SW480 (cell line): ENCODE results near the gene HOXB8.
A peak's percentile ranks its signal among the peaks of the same experiment; 100 is the strongest.

Source experiments
- DNase-seq: peaks from one replicate; pipeline ENCODE4 v3.0.0-alpha.2; 2016; ENCODE audit warnings: low spot score

The HOXB8 gene

DNA sequence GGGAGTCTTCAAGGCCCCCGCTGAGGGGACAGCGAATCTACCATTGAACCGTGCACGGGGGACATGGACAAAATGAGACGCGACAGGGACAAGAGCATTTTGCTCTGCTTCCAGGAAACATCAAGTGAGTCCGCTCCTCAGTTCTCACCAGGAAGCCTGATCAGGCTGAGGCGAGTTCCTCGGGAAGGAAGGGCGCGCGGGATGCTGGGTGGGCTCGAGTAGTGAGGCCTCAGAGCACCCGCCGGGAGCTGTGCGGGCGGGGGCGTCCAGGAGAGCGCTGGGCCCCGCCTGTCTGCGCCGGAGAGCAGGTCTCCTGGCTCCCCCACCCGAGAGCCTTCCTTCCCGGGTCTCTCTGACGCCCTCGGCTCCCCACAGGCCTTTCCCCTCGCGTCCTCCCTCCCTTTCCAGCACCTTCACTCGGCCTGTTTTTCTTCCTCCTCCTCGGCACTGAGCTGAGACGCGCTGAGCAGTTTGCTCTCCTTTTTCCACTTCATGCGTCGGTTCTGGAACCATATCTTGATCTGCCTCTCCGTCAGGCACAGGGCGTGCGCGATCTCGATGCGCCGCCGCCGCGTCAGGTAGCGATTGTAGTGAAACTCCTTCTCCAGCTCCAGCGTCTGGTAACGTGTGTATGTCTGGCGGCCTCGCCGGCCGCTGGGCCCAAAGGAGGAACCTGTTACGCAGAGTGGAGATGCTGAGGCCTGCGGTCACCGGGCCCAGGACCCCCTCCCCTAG is 18.9 kb downstream of the HOXB8 start:
- peak; percentile 66 for DNase-seq

DNA sequence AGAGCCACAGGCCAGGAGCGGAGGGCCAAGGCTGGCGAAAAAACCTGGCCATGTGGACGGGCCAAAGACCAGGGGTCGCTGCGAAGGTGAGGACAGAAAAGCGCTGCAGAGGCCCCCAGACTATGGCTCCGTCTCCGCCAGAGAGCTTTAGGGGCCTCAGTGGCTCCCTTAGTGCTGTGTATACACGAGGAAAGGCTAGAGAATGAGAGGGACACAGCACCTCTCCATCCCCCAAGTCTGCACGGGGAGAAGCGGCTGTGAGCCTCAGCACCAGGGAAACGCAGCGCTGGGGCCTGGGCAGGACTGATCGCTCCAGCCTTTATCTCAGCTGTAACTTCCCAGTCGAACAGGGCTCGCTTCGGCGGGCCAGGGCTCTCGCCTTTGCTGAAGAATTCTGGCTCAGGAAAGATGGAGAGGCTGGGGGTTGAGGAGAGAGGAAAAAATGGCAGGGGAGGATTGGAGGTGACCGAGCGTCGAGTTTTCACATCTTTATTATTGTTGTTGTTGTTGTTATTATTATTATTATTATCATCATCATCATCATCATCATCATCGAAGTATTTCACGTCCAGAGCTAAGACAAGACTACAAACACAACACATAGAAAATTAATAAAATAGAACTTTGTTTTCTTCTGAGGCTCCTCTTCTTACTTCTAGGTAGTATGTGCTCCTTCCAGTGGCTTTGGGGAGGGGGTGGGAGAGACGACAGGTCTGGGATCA is 19.7 kb downstream of the HOXB8 start:
- DNase-seq = no peak

DNA sequence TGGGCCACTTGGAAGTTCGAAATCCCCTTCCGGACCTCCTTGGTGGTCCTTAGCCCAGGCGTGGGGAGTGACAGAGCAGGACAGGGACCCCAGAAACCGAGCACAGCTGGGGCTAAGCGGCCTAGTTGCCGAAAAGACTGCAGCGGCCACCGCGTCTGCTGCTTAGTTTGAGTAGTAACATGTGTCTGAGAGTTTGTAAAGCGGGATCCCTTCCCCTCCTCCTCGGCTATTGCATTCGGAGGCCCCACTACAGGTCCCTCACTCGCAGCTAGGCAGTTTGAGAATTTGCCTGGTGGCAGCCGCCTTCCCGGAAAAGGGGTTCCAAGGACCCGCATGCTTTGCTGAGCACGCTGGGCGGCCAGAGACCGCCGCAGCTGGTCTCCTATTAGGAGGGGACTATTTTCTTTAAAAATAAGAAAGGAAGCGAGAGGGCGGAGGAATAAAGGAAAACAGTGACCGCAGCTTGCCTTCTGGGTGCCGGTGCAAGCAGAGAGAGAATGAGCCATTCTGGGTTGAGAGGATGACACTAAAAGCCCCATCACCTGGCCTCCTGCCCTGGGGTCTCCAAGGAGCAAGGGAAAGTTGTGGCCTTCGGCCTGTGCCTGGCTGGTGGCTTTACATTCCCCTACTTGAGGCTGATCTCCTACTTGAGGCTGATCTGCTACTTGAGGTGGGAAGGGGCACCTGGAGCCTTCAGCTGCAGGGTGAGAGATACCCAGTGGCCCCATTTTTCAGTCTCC is 20.4 kb downstream of the HOXB8 start:
- no peak for DNase-seq

DNA sequence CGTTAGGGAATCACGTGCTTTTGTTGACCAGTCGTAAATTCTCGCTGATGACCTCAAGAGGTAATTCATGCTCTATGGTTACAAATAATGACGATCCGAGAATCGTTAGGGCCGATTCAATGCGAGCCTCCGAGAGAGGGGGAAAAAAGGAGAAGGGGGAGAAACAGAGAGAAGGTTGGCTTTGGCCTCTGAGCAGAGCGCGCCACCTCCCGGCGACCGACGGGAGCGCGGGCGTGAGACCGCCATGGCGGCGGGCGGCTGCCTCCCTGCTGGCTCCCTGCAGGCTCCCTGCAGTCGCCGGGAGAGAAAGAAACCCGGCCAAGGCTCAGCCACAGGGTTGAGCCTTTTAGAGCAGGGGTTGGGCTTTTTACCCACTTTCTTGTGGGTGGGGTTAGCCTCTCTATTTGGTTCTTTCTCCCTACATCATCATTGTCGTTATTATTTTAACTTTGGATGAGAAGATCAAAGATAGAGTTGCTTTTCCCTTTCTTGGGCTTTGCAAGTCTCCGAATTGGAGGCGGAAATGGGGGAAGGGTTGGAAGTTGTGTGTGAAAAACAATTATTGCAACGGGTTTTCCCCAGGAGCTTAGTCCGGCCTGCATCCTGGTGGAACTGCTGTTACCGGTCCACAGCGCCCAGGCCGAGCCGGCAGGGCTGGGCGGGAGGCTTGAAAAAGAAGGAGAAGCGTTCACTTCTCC is 21.1 kb downstream of the HOXB8 start:
- peak; percentile 94 for DNase-seq

DNA sequence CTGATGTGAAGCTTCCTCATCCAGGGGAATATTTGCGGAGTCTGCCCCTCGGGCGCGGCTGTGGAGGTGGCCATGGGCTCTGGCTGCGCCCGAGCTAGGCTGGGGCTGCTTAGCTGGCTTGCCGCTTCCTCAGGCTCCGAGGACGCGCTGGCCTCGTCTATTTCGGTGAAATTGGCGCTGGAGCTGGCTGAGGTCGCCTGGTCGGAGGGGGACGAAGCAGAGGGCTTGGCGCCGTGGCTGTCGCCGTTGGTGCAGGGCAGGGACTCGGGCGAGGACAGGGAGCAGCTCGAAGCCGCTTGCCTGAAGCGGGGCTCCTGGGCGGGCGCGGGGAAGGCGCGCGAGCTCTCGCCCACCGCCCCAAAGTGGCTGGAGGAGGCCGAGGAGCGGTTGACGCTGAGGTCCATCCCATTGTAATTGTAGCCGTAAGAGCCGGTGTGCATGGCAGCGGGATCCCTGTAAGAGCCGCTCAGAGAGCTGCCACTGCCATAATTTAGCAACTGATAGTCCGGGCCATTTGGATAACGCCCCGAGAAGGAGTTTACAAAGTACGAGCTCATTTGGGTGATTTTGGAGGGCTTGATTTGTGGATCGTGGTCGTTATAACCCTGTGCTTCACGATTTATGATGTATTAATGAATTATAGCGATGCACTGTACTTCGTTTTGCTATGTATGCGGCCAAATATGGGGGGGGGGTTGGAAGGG is 21.8 kb downstream of the HOXB8 start, which contains the start of gene HOXB5:
TSS of gene HOXB5 (minus strand) at position 654 of the 704 bp plus-strand sequence. CDS start at position 557, 97 bp downstream.
- DNase-seq = no peak

DNA sequence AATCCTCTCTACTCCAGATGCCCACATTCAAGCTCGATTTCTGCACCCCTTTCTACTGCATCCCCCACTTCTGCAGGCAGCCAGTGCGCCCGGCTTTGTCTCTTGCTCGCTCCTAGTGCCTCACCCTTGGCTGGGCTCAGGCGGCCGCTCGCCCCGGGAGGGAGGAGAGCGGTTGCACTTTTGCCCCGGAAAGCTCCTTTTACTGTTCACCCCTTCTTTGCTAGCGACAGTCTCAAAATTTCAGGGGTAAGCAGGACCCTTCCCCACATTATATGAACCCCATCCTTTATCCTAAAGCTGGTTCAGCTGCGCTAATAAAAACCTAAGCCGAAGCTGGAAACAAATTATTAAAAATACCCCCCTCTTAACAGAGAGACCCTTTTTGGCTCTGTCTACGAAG is 22.5 kb downstream of the HOXB8 start:
- no peak for DNase-seq

DNA sequence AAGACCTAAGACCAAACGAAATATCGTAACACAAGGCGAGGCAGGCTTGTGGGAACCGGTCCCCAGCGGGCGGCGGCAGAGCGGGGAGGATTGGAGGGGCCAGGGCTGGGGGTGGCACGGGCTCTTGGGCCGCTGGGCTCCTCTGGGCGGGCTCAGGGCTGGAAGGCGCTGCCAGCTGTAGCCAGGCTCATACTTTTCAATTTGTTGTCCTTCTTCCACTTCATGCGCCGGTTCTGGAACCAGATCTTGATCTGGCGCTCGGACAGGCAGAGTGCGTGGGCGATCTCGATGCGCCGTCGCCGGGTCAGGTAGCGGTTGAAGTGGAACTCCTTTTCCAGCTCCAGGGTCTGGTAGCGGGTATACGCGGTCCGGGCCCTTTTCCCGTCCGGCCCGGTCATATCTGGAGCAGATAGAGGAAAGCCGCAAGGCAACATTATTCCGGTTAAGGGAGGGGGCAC is 23.0 kb downstream of the HOXB8 start:
- DNase-seq = peak; percentile 56

DNA sequence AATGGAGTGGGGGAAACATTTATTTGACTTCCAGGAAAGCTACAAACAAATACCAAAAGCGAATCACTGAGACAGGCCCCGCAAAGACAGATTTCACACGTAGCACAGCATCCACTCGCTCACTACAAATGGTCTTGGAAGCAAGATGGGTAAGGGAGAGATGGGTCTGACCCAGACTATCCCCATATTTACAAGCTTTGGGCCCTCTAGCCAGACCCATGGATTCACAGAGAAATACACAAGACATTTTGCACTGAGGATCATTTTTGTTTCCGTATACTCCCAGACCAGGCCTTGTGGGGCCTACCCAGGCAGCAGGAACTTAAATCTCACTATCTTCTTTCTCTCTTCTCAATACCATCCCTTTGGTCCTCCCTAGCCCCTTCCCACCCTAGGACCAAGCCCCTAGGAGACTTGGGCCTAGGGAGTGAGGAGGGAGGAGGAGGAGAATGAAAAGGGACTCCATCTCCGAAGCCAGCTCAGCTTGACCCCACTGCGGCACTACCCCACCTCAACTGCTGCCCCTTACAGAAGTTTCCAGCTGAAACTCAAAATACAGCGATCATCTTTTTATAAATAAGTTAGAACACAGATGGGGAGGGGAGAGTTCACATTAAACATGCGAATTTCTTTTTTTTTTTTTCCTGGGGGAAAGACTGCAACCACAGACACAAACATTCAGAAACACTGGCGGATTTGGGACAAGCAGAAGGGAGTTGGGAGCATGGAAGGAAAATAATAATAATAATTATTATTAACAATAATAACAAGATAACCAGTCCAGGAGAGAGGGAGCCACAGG is 23.6 kb downstream of the HOXB8 start:
- peak; percentile 22 for DNase-seq

DNA sequence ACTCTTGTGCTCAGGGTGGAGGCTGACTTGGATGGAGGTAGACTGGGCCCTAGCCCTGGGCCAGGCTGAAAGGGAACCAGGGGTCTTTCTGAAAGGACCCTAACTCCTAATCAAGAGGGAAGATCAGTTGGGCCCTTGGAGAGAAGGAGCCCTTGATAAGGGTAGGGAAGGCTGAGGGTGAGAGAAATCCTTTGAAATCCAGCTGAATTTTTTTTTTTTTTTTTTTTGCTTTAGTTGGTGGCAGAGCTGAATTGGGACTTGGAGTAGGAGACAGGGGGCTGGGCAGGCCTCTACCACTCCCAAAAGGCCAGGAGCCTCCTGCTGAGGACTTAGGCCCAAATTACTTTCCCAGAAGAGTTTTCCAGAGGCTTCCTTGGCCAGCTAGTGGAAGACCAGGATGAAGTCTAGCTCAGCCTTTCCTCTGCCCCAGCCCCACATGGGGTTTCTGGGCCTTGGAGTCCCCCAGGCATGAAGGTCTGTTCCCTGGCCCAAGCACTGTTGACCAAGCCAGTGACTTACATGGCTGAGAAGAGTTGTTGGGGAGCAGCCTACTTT is 24.4 kb downstream of the HOXB8 start:
- DNase-seq = peak; percentile 30

DNA sequence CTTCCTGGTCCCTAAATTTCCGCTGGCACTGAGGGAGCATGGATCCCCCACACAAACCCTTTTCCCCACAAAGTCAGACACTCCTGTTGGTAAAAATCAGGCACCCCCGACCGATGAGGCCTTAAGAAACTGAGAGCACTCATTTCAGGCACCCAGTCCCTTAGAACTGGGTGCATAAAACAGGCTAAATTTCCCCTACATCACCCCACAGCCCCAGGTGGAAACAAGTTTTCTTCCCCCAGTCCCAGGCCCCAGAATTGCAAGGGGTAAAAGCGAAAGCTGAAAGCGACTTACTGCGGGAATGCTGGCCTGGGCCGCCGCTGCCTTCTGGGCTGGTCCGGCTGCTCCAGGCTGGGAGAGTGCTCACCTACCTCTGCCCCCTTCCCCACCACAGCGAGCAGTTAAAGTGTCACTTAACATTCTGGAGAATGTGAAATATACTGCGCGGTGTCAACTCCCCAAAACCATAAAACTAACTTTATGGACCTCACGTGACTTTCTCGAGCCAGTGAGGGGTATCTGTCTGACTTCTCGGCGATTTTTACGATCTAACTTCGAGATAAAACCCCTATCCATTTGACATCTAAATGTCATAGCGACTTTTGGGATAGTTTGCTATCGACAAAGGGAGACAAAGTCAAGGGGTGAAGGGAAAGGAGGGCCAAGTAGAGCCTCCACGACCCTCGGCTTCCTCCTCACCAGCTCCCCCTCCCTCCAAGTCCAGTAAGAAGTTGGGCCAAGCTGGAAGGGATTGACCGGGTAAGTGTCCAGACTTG is 25.1 kb downstream of the HOXB8 start, which contains the start of gene HOXB3:
TSS of gene HOXB3 (minus strand) at position 411 of the 776 bp plus-strand sequence. CDS start 37,767 bp downstream, outside the sequence.
- DNase-seq = peak; percentile 88

DNA sequence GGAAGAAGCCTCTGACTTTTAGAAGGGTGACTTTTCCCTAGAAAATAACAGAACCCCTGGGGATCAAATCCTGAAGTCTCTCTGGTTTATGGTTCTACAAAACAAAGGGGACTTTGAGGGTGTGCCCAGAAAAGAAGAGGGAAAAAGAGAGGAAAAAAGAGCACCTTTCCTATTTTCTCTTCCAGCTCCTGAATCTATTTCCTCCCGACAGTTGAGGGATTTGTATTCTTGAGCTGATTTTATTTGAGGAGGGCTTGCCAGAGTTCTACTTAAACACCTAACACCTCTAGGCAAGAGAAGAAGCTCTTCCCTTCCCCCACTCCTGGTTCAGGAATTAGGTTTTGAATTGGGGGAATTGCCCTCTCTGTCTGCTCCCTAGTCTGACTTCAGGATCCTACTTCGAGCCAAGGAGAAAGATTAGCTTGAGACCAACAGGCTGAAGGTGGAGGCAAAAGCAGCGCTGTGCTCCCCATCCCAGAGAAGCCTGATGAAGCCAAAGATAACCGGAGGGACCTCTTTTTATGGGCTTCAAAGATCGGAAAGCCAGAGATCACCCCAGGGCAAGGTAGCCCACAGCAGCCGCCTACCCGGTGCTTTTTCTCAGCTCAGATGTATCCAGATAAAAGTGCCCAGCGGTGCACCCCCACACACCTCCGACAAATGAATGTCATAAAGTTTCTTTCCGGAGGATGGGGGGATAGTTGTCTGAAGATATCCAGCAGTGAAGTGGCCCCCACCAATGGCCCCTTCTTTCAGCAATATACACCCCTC is 25.8 kb downstream of the HOXB8 start:
- DNase-seq = peak; percentile 29

DNA sequence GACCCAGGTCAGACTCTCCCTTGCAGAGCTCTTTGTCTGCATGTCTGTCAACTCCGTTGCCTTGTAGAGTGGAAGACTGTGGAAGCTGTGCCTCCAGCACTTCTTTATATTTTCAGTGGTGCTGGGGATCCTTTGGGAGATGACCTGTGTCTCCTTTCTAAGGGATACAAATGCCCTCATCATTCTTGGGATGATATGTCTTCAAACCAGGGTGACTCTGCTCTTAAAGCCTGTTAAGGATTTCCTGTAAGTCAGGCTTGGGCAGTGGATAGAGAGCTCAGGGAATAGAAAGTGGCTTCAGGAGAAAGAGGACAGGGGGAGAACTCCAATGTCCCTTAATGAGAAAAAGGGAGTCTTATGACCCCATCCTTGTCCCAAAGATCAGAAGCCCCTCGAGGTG is 26.6 kb downstream of the HOXB8 start:
- DNase-seq = peak; percentile 34

DNA sequence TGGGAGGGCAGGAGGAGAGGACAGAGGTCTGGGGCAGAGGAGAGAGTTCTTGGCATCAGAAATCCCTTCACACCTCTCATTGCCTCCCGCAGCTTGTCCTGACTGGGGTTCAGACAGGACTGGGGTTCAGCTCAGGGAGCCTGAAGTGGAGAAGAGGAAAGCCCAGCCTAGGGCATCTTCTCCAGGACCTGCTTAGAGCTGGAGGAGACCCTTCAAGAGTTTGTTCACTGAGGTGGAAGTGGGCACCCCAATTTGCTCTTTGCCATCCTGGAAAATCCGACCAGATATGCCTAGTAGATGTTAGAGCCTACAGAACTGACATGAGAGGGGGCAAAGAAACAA is 27.0 kb downstream of the HOXB8 start:
- DNase-seq = no peak

DNA sequence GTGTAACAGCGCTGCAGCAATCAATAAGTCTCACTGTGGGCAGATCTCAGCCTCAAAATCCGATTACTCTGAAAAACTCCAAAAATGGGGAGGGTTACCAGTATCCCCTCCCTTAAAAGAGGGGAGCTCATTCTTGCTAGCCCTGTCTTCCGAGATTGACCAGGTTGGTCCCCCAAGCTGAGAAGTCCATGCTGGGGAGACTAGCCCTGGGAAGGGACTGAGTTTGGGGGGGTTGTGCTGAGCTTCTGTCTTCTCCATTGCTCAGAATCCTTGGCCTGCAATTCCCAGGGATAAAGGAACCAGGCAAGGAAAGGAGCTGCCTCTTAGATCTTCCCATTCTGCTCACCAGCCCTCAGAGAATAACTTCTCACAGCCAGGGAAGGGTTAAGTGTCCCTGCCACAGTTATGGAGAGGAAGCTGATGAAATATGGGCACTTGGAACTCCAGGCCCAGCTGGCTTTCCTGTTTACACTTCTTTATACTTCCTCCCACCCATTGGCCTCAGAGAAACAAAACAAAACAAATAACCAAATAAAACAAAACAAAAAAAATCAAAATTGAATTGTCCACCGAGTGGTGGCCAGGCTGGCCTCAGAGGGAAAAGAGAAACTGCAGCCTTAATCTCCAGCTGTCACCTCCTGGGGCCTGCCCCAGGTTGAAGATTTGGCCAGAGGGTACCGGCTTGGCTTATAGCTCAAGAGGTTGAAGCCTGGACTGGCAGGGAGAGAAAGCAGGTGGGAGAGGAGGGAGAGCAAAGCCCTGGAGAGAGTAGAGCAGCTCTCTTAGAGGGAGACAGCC is 27.6 kb downstream of the HOXB8 start:
- peak; percentile 79 for DNase-seq

DNA sequence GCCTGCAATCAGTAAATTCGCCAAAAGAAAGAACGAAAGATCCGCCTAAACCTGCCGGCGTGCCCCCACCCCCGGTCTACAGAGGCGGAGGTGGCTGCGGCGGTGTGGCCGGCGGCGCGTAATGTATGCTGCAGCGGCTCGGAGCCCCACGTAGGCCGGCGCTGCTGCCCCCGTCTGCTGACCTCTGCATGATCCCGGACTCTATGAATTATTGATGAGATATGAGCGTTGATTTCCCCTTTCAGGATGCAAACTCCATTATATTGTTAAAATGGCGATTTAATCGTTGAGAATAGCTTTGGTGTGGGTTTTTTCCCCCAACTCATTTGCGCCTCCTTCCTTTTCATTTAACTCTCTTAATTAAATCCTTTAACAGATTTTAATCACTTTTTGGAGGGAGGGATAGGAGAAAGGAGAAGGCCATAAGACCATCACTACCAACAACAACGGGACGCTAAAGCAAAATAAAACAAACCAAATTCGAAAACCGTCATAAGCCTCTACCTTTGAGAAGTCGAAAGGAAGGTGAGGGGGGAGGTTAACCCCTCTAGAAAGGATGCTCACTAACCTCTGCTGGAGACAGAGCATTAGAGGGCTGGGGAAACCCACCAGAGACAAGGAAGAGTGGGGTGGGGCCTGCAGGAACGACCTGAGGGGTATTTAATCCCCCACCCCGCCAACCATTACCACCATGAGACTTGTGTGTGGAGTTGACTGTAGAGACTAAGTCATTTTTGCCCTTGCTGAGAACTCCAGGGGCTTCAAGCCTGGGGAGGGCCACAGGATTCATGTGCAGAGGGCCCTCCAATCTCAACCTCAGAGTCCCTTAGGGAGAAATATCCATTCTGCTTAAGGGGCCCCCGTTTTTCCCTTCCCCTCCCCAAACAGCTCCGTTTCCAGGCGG is 28.5 kb downstream of the HOXB8 start:
- peak; percentile 53 for DNase-seq

DNA sequence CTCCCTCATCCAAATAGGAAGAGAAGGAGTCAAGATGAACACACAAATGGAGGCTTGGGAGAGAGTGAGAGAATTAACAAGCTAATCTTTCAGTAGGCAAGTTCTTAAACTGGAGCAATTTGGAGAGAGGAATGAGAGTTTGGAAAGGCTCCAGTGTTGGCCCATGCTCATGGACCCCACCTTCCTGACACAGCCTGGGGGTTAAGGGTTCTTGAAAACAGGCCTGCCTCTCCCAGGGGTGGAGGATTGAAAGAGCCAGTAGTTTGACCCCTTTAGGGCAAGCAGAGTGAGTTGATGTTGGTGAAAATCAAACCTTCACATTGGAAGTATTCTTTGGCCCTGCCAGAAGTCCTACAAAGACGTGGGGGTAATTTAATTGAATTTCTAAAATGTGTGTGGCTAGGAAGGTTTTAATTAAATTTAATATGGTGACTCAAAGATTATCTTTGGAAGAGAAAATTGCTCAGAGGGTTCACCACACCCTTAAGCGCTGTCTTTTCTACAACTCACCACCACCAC is 30.8 kb downstream of the HOXB8 start:
- no peak for DNase-seq
